Calu3 (cell line): ENCODE results near the gene ZNF407. TPM values are rescaled to one million over a fixed set of nuclear protein-coding genes. Genes with fewer than 3 reads are reported as not detected.

Experiments
- BruUV-seq: library from RNA; stranded (reverse); fragments of 400-500 nt; replicated peaks from 2 replicates; lab custom pipeline; 2021; lab: Mats Ljungman, UMichigan
- CTCF ChIA-PET: fragments of 300-600 bp; sonication (Branson Sonifier 250); formaldehyde crosslinking; loops from one replicate; lab custom pipeline; 2022; ENCODE audit warnings: antibody characterized with exemption; lab: Charles Lee
- DNase-seq: peaks from one replicate; pipeline ENCODE4 v3.0.0; 2022
- H3K27ac Mint-ChIP-seq: one replicate; pipeline ENCODE4 v1.8.0; 2022; ENCODE audit warnings: mixed read lengths; ENCODE audit not compliant: unreplicated experiment
- H3K27me3 Mint-ChIP-seq: one replicate; pipeline ENCODE4 v1.8.0; 2022; ENCODE audit warnings: mixed read lengths; ENCODE audit not compliant: unreplicated experiment
- H3K36me3 Mint-ChIP-seq: one replicate; pipeline ENCODE4 v1.8.0; 2022; ENCODE audit warnings: mild to moderate bottlenecking, moderate library complexity, mixed read lengths; ENCODE audit not compliant: insufficient read depth, unreplicated experiment
- H3K4me1 Mint-ChIP-seq: one replicate; pipeline ENCODE4 v1.8.0; 2022; ENCODE audit warnings: mild to moderate bottlenecking, low read depth, mixed read lengths; ENCODE audit not compliant: unreplicated experiment
- H3K4me3 Mint-ChIP-seq: one replicate; pipeline ENCODE4 v1.8.0; 2022; ENCODE audit warnings: mild to moderate bottlenecking, low read depth, moderate library complexity, mixed read lengths; ENCODE audit not compliant: unreplicated experiment
- H3K9me3 Mint-ChIP-seq: one replicate; pipeline ENCODE4 v1.8.0; 2022; ENCODE audit warnings: low read depth, mixed read lengths; ENCODE audit not compliant: unreplicated experiment
- CTCF ChIP-seq: fragments of 200-600 bp; IDR thresholded peaks from one replicate; pipeline ENCODE4 v1.8.0; 2022; ENCODE audit warnings: antibody characterized with exemption; ENCODE audit not compliant: unreplicated experiment
- intact Hi-C: fragments of 100-400 bp; cut with micrococcal nuclease; formaldehyde crosslinking; loops from one replicate; pipeline ENCODE4 v1.10.0; 2022; ENCODE audit not compliant: unreplicated experiment
- total RNA-seq: library from RNA; stranded (reverse); gene quantifications from 2 replicates; pipeline ENCODE4 v1.2.3, GENCODE V29; 2022

ZNF407 gene
- total RNA-seq, 1 experiment from 2014 or later = 17.4 TPM

- intact Hi-C loops = no loop called here
- Mint-ChIP-seq H3K4me3 (no peak overlapping the region), H3K36me3 (no peaks in the 10 kb centered on the region), H3K27me3 (no peaks in the 10 kb centered on the region), H3K9me3 (no peaks in the 10 kb centered on the region), H3K4me1 (peaks cover 8% of the 10 kb centered on the region), H3K27ac (no peak overlapping the region)
- no TSS peak for BruUV-seq
- no peak for TF ChIP-seq CTCF
- DNase-seq = no peak
- CTCF ChIA-PET = no interaction called here
Observed at GRCh38 chr18:74901362-74902146, 303.9 kb downstream of the ZNF407 start.

GRCh38 chr18:74902147-74902455, 304.4 kb downstream of the ZNF407 start:
- H3K27ac Mint-ChIP-seq = no peak overlapping the region
- no peak for DNase-seq
- H3K9me3 Mint-ChIP-seq = no peaks in the 10 kb centered on the region
- CTCF ChIA-PET = no interaction called here
- BruUV-seq = no TSS peak
- H3K4me1 Mint-ChIP-seq = peaks cover 8% of the 10 kb centered on the region
- no peaks in the 10 kb centered on the region for H3K27me3 Mint-ChIP-seq
- H3K36me3 Mint-ChIP-seq = no peaks in the 10 kb centered on the region
- intact Hi-C loops = no loop called here
- H3K4me3 Mint-ChIP-seq = no peak overlapping the region
- TF ChIP-seq CTCF = no peak

- CTCF ChIA-PET = no interaction called here
Observed at GRCh38 chr18:74905247-74905646, 307.6 kb downstream of the ZNF407 start.

GRCh38 chr18:74906184-74906583, 308.5 kb downstream of the ZNF407 start:
- BruUV-seq = no TSS peak

More at GRCh38 chr18:74905247-74905646, 307.6 kb downstream of the ZNF407 start:
- no peak for TF ChIP-seq CTCF
- Mint-ChIP-seq H3K4me3 (no peak overlapping the region), H3K27me3 (no peaks in the 10 kb centered on the region), H3K4me1 (peaks cover 8% of the 10 kb centered on the region), H3K27ac (no peak overlapping the region), H3K9me3 (no peaks in the 10 kb centered on the region), H3K36me3 (no peaks in the 10 kb centered on the region)
- BruUV-seq = no TSS peak
- DNase-seq = no peak
- intact Hi-C loops = no loop called here

More at GRCh38 chr18:74906184-74906583, 308.5 kb downstream of the ZNF407 start:
- CTCF ChIA-PET = no interaction called here
- Mint-ChIP-seq H3K4me1 (peaks cover 8% of the 10 kb centered on the region), H3K4me3 (no peak overlapping the region), H3K36me3 (no peaks in the 10 kb centered on the region), H3K27ac (no peak overlapping the region), H3K9me3 (no peaks in the 10 kb centered on the region), H3K27me3 (no peaks in the 10 kb centered on the region)
- TF ChIP-seq CTCF = no peak
- intact Hi-C loops = no loop called here
- peak; percentile 3 for DNase-seq
